HepG2 (cell line): ENCODE results near the gene ERLIN1. TPM values are rescaled to one million over a fixed set of nuclear protein-coding genes. Genes with fewer than 3 reads are reported as not detected.

ENCODE experiments used
- AKAP8 ChIP-seq: sonication (generic); formaldehyde crosslinking; IDR thresholded peaks from 2 replicates; pipeline ENCODE4 v1.5.1; 2020; ENCODE audit warnings: mild to moderate bottlenecking, missing genetic modification reagents
- DNMT1 ChIP-seq: sonication (generic); formaldehyde crosslinking; IDR thresholded peaks from 2 replicates; pipeline ENCODE4 v1.5.1; 2020; ENCODE audit warnings: mild to moderate bottlenecking, missing genetic modification reagents
- HNF4G ChIP-seq, 2 experiments: sonication (generic) in 1 of 2; formaldehyde crosslinking in 1 of 2; IDR thresholded peaks; 2 replicates each; pipeline versions ENCODE4 v1.4.0 to v1.6.1; 2011 to 2020; ENCODE audit warnings: borderline replicate concordance in 2 of 2, low read depth in 2 of 2, mild to moderate bottlenecking in 2 of 2, low read length in 1 of 2, missing genetic modification reagents in 1 of 2, moderate library complexity in 1 of 2
- HOXA3 ChIP-seq: sonication (generic); formaldehyde crosslinking; IDR thresholded peaks from 2 replicates; pipeline ENCODE4 v1.5.0; 2020; ENCODE audit warnings: missing genetic modification reagents
- HOXA5 ChIP-seq: sonication (generic); formaldehyde crosslinking; IDR thresholded peaks from 2 replicates; pipeline ENCODE4 v1.4.0; 2020; ENCODE audit warnings: missing genetic modification reagents
- JUNB ChIP-seq: sonication (generic); formaldehyde crosslinking; IDR thresholded peaks from 2 replicates; pipeline ENCODE4 v1.8.0; 2022; ENCODE audit warnings: missing genetic modification reagents, mild to moderate bottlenecking, borderline replicate concordance
- KLF11 ChIP-seq: IDR thresholded peaks from 2 replicates; pipeline ENCODE4 v1.6.1; 2016; ENCODE audit warnings: missing compliant biosample characterization
- KLF9 ChIP-seq: IDR thresholded peaks from 2 replicates; pipeline ENCODE4 v1.6.1; 2016; ENCODE audit warnings: low read depth
- SAFB2 ChIP-seq: sonication (generic); formaldehyde crosslinking; IDR thresholded peaks from 2 replicates; pipeline ENCODE4 v1.5.1; 2020; ENCODE audit warnings: missing genetic modification reagents, low read depth, mild to moderate bottlenecking, borderline replicate concordance
- SMAD3 ChIP-seq: sonication (generic); formaldehyde crosslinking; IDR thresholded peaks from 2 replicates; pipeline ENCODE4 v1.4.0; 2020; ENCODE audit warnings: missing genetic modification reagents
- SP4 ChIP-seq: sonication (generic); formaldehyde crosslinking; IDR thresholded peaks from 2 replicates; pipeline ENCODE4 v1.8.1; 2023; ENCODE audit warnings: mild to moderate bottlenecking, missing genetic modification reagents
- STAG1 ChIP-seq: sonication (generic); formaldehyde crosslinking; IDR thresholded peaks from 2 replicates; pipeline ENCODE4 v1.4.0; 2020; ENCODE audit warnings: missing genetic modification reagents
- TCF7L2 ChIP-seq: IDR thresholded peaks from 2 replicates; pipeline ENCODE4 v1.6.1; 2011; ENCODE audit warnings: mild to moderate bottlenecking, low read depth, low read length, moderate library complexity
- ZNF138 ChIP-seq: sonication (generic); formaldehyde crosslinking; IDR thresholded peaks from 2 replicates; pipeline ENCODE4 v1.5.0; 2020; ENCODE audit warnings: mild to moderate bottlenecking, low read depth, missing genetic modification reagents
- ZNF577 ChIP-seq: sonication (generic); formaldehyde crosslinking; IDR thresholded peaks from 2 replicates; pipeline ENCODE4 v1.4.0; 2020; ENCODE audit warnings: mild to moderate bottlenecking, low read depth, missing genetic modification reagents, borderline replicate concordance
- ZNF703 ChIP-seq: sonication (generic); formaldehyde crosslinking; IDR thresholded peaks from 2 replicates; pipeline ENCODE4 v1.5.1; 2020; ENCODE audit warnings: missing genetic modification reagents, mild to moderate bottlenecking, moderate library complexity, borderline replicate concordance
- polyA plus RNA-seq, 8 experiments: library from polyadenylated mRNA; depleted of rRNA in 3 of 8; stranded (reverse) in 7 of 8; unstranded in 1 of 8; fragments of >200 nt; fragmentation: Illumina TruSeq in 4 of 8; extraction: Trizol in 4 of 8; gene quantifications; 2 replicates each; pipeline versions ENCODE4 v1.2.1 to v1.2.3, GENCODE V29; 2011 to 2016; ENCODE audit warnings: low read depth in 4 of 8, missing spikeins in 1 of 8, mixed read lengths in 1 of 8; ENCODE audit not compliant: insufficient read depth in 1 of 8
- total RNA-seq, 5 experiments: library from RNA; depleted of rRNA; stranded (reverse); fragments of >200 nt; fragmentation: Illumina TruSeq; extraction: Trizol; gene quantifications; 2 replicates each; pipeline ENCODE4 v1.2.3, GENCODE V29; 2016; ENCODE audit warnings: low read depth in 1 of 5
- TF ChIP-seq, protein P1 (sequence below): sonication (generic); formaldehyde crosslinking; IDR thresholded peaks from 2 replicates; pipeline ENCODE4 v1.8.1; 2023; ENCODE audit warnings: missing genetic modification reagents, mild to moderate bottlenecking, borderline replicate concordance
- TF ChIP-seq, protein P2 (sequence below): sonication (generic); formaldehyde crosslinking; IDR thresholded peaks from 2 replicates; pipeline ENCODE4 v1.5.0; 2020; ENCODE audit warnings: missing genetic modification reagents
- TF ChIP-seq, protein P3 (sequence below): sonication (generic); formaldehyde crosslinking; IDR thresholded peaks from 2 replicates; pipeline ENCODE4 v1.4.0; 2020; ENCODE audit warnings: missing genetic modification reagents
- TF ChIP-seq, protein P4 (sequence below): sonication (generic); formaldehyde crosslinking; IDR thresholded peaks from 2 replicates; pipeline ENCODE4 v1.9.0; 2021; ENCODE audit warnings: missing genetic modification reagents, borderline replicate concordance

ERLIN1 gene
- total and polyA plus RNA-seq, 2 of the 13 experiments (the other 11 are each of a cell fraction or from before 2014, with no cell fraction given) = 56.8 to 69.3 TPM

- no peak for TF ChIP-seq KLF9 (CRISPR knock-in tag)
- TF ChIP-seq KLF11 (CRISPR knock-in tag) = 0 out of 2 replicates have a peak, but pooled peaks have one; percentile 52
- TF ChIP-seq, protein P1, sequence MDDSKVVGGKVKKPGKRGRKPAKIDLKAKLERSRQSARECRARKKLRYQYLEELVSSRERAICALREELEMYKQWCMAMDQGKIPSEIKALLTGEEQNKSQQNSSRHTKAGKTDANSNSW (CRISPR knock-in tag) = no peak
- no peak for TF ChIP-seq ZNF138 (CRISPR knock-in tag)
- 0 out of 2 replicates have a peak, but pooled peaks have one; percentile 64 for TF ChIP-seq AKAP8 (CRISPR knock-in tag)
- TF ChIP-seq HOXA5 (CRISPR knock-in tag) = peak; percentile 93
- TF ChIP-seq DNMT1 (CRISPR knock-in tag) = no peak
- no peak for TF ChIP-seq ZNF703 (CRISPR knock-in tag)
- TF ChIP-seq SAFB2 (CRISPR knock-in tag) = no peak
- TF ChIP-seq TCF7L2 = no peak; the same call in none of the 2 replicates
- no peak for TF ChIP-seq ZNF577
- TF ChIP-seq JUNB (CRISPR knock-in tag) = peak; percentile 84; the same call in 1 of the 2 replicates
- TF ChIP-seq, protein P2, sequence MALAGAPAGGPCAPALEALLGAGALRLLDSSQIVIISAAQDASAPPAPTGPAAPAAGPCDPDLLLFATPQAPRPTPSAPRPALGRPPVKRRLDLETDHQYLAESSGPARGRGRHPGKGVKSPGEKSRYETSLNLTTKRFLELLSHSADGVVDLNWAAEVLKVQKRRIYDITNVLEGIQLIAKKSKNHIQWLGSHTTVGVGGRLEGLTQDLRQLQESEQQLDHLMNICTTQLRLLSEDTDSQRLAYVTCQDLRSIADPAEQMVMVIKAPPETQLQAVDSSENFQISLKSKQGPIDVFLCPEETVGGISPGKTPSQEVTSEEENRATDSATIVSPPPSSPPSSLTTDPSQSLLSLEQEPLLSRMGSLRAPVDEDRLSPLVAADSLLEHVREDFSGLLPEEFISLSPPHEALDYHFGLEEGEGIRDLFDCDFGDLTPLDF = no peak
- peak; percentile 31; the same call in 1 of the 2 replicates for TF ChIP-seq STAG1 (CRISPR knock-in tag)
- TF ChIP-seq, protein P3, sequence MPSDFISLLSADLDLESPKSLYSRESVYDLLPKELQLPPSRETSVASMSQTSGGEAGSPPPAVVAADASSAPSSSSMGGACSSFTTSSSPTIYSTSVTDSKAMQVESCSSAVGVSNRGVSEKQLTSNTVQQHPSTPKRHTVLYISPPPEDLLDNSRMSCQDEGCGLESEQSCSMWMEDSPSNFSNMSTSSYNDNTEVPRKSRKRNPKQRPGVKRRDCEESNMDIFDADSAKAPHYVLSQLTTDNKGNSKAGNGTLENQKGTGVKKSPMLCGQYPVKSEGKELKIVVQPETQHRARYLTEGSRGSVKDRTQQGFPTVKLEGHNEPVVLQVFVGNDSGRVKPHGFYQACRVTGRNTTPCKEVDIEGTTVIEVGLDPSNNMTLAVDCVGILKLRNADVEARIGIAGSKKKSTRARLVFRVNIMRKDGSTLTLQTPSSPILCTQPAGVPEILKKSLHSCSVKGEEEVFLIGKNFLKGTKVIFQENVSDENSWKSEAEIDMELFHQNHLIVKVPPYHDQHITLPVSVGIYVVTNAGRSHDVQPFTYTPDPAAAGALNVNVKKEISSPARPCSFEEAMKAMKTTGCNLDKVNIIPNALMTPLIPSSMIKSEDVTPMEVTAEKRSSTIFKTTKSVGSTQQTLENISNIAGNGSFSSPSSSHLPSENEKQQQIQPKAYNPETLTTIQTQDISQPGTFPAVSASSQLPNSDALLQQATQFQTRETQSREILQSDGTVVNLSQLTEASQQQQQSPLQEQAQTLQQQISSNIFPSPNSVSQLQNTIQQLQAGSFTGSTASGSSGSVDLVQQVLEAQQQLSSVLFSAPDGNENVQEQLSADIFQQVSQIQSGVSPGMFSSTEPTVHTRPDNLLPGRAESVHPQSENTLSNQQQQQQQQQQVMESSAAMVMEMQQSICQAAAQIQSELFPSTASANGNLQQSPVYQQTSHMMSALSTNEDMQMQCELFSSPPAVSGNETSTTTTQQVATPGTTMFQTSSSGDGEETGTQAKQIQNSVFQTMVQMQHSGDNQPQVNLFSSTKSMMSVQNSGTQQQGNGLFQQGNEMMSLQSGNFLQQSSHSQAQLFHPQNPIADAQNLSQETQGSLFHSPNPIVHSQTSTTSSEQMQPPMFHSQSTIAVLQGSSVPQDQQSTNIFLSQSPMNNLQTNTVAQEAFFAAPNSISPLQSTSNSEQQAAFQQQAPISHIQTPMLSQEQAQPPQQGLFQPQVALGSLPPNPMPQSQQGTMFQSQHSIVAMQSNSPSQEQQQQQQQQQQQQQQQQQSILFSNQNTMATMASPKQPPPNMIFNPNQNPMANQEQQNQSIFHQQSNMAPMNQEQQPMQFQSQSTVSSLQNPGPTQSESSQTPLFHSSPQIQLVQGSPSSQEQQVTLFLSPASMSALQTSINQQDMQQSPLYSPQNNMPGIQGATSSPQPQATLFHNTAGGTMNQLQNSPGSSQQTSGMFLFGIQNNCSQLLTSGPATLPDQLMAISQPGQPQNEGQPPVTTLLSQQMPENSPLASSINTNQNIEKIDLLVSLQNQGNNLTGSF = no peak
- TF ChIP-seq SP4 (CRISPR knock-in tag) = no peak
- TF ChIP-seq HNF4G (IDR thresholded peaks at IDR 0.05; ENCODE audit: borderline replicate concordance, low read depth, low read length) = peak; percentile 99
- peak; percentile 96 for TF ChIP-seq HNF4G (CRISPR knock-in tag; IDR thresholded peaks at IDR 0.05; ENCODE audit: borderline replicate concordance, low read depth)
- TF ChIP-seq, protein P4, sequence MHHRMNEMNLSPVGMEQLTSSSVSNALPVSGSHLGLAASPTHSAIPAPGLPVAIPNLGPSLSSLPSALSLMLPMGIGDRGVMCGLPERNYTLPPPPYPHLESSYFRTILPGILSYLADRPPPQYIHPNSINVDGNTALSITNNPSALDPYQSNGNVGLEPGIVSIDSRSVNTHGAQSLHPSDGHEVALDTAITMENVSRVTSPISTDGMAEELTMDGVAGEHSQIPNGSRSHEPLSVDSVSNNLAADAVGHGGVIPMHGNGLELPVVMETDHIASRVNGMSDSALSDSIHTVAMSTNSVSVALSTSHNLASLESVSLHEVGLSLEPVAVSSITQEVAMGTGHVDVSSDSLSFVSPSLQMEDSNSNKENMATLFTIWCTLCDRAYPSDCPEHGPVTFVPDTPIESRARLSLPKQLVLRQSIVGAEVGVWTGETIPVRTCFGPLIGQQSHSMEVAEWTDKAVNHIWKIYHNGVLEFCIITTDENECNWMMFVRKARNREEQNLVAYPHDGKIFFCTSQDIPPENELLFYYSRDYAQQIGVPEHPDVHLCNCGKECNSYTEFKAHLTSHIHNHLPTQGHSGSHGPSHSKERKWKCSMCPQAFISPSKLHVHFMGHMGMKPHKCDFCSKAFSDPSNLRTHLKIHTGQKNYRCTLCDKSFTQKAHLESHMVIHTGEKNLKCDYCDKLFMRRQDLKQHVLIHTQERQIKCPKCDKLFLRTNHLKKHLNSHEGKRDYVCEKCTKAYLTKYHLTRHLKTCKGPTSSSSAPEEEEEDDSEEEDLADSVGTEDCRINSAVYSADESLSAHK (CRISPR knock-in tag) = no peak
- peak; percentile 95 for TF ChIP-seq SMAD3 (CRISPR knock-in tag)
- TF ChIP-seq HOXA3 (CRISPR knock-in tag) = peak; percentile 94
These were observed 84.4 kb downstream of the ERLIN1 start (continued) for GRCh38 chr10:100101192-100102076.
